Femur (tissue), 1 donor: ENCODE measurements around the gene KCNH1.

Experiments used
- DNase-seq: peaks from one replicate; pipeline ENCODE4 v3.0.0-alpha.2; 2017

Gene KCNH1

GRCh38 chr1:210627755-210628154 is 506.2 kb downstream of the KCNH1 start:
- DNase-seq: no peak
